GM21737 (cell line): ENCODE data around the gene LRIT3.

ENCODE experiments used
- ATAC-seq: cut with Tn5 transposase; IDR thresholded peaks from one replicate; pipeline ENCODE4 v1.9.1; 2021; ENCODE audit warnings: mild to moderate bottlenecking, moderate library complexity; ENCODE audit not compliant: unreplicated experiment

The LRIT3 gene

GRCh38 chr4:109847896-109848442 is at the start of gene LRIT3:
Gene LRIT3, plus strand, starts transcription at chr4:109848107. Its CDS starts 95 bp downstream, at chr4:109848202.
- no peak for ATAC-seq

- no peak for ATAC-seq
These were observed 49.0 kb upstream of the LRIT3 start for GRCh38 chr4:109798866-109799265.

- ATAC-seq, result no peak
These were observed 46.7 kb upstream of the LRIT3 start for GRCh38 chr4:109801099-109801789.

GRCh38 chr4:109801895-109802319 is 46.0 kb upstream of the LRIT3 start, which contains the start of gene CFI:
Gene CFI, minus strand, starts transcription at chr4:109801999. Its CDS starts 28 bp downstream, at chr4:109801971.
- ATAC-seq, result no peak

- ATAC-seq, result peak; percentile 65
These were observed 43.9 kb upstream of the LRIT3 start for GRCh38 chr4:109803924-109804571.

GRCh38 chr4:109809655-109810054 is 38.3 kb upstream of the LRIT3 start:
- no peak for ATAC-seq

GRCh38 chr4:109810552-109811387 is 37.1 kb upstream of the LRIT3 start:
- no peak for ATAC-seq

- ATAC-seq, result no peak
These were observed 36.2 kb upstream of the LRIT3 start for GRCh38 chr4:109811707-109812106.

GRCh38 chr4:109815151-109816081 is 32.5 kb upstream of the LRIT3 start, which contains the start of gene GAR1:
Gene GAR1, plus strand, starts transcription at chr4:109815762. Its CDS starts 403 bp downstream, at chr4:109816165.
- ATAC-seq, result peak; percentile 99

GRCh38 chr4:109816082-109816442 is 31.8 kb upstream of the LRIT3 start:
- no peak for ATAC-seq

- no peak for ATAC-seq
These were observed 31.0 kb upstream of the LRIT3 start for GRCh38 chr4:109816894-109817293.

- ATAC-seq, result no peak
These were observed 29.6 kb upstream of the LRIT3 start for GRCh38 chr4:109818268-109818667.

- no peak for ATAC-seq
These were observed 27.3 kb upstream of the LRIT3 start for GRCh38 chr4:109820563-109820962.

GRCh38 chr4:109821185-109821584 is 26.7 kb upstream of the LRIT3 start:
- ATAC-seq, result no peak

GRCh38 chr4:109826719-109827118 is 21.2 kb upstream of the LRIT3 start:
- ATAC-seq, result no peak

- ATAC-seq, result no peak
These were observed 20.2 kb upstream of the LRIT3 start, which contains the start of gene RRH for GRCh38 chr4:109827672-109828071. Gene RRH, plus strand, starts transcription at chr4:109827972. Its CDS starts 56 bp downstream, at chr4:109828028.

- ATAC-seq, result no peak
These were observed 14.2 kb upstream of the LRIT3 start for GRCh38 chr4:109833756-109834155.

GRCh38 chr4:109836985-109837384 is 10.9 kb upstream of the LRIT3 start:
- ATAC-seq, result no peak

GRCh38 chr4:109846395-109847098 is 1.4 kb upstream of the LRIT3 start:
- ATAC-seq, result no peak
